Measurements from ENCODE around the gene NSD1.

- TF ChIP-seq ZNF57 (CRISPR knock-in tag; IDR thresholded peaks at IDR 0.05), result no peak
- no peak for TF ChIP-seq CTCF (IDR thresholded peaks at IDR 0.05 in 2 of 3, conservative IDR thresholded peaks at IDR 0.05 in 1 of 3; ENCODE audit: insufficient read depth in 2 of 3, low read depth in 1 of 3, low read length in 3 of 3)
- TF ChIP-seq RFX5 (IDR thresholded peaks at IDR 0.05; ENCODE audit: low read depth, low read length), result no peak
- no peak for TF ChIP-seq ZBED1 (IDR thresholded peaks at IDR 0.05)
- no peak for TF ChIP-seq FOXP4 (CRISPR knock-in tag; IDR thresholded peaks at IDR 0.05; ENCODE audit: borderline replicate concordance)
- no peak for TF ChIP-seq RNF2 (IDR thresholded peaks at IDR 0.05)
- TF ChIP-seq ZBTB1 (CRISPR knock-in tag; IDR thresholded peaks at IDR 0.05; ENCODE audit: borderline replicate concordance, low read depth), result no peak
- no peak for TF ChIP-seq NBN (IDR thresholded peaks at IDR 0.05; ENCODE audit: low read depth)
- no peak for TF ChIP-seq E2F4 (CRISPR knock-in tag; IDR thresholded peaks at IDR 0.05; ENCODE audit: low read depth)
- no peak for TF ChIP-seq NFXL1 (CRISPR knock-in tag; IDR thresholded peaks at IDR 0.05)
- no peak for TF ChIP-seq SIX5 (IDR thresholded peaks at IDR 0.05; ENCODE audit: borderline replicate concordance in 1 of 2, insufficient read depth in 1 of 2, low read depth in 1 of 2, low read length in 2 of 2)
- no peak for TF ChIP-seq EZH2 (IDR thresholded peaks at IDR 0.05; ENCODE audit: borderline replicate concordance, low read depth, low read length)
- TF ChIP-seq POLR2AphosphoS5 (IDR thresholded peaks at IDR 0.05; ENCODE audit: control insufficient read depth, insufficient read depth, low read depth, low read length), result no peak
Measured at GRCh38 chr5:177310332-177310731, 176.8 kb downstream of the NSD1 start.

Data from K562 (cell line).